ENCODE measurements around the gene ELMOD1. TPM values are rescaled to one million over a fixed set of nuclear protein-coding genes. Genes with fewer than 3 reads are reported as not detected.

ELMOD1 gene
- total and polyA plus RNA-seq, 2 experiments from 2014 or later = 1.2 to 1.6 TPM

DNA sequence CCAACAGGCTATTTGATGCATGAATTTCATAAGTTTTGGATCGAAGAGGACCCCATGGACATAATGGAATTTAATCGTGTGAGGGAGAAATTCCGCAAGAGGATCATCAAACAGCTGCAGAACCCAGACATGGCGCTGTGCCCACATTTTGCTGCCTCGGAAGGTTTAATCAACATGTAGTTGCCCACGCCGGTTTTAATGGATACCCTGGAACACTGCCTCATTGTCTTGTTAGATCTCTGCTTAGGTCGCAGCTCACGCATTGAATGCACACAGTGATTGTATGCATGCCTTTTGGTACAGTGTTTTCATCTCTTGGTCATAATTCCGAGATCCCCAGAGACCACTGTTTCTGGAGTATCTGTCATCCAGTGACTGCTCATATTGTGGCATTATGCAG lies 74.1 kb downstream of the ELMOD1 start:
- H3K4me3 Mint-ChIP-seq = no peak overlapping the region
- H3K27ac Mint-ChIP-seq = no peak overlapping the region
- H3K27ac ChIP-seq (ENCODE audit: low read depth) = no peak overlapping the region
- no peaks in the 10 kb centered on the region for H3K79me2 ChIP-seq (replicated peaks; ENCODE audit: insufficient read depth)
- H3K9me3 Mint-ChIP-seq = no peaks in the 10 kb centered on the region
- no peak for DNase-seq (ENCODE audit: low spot score)
- no peak overlapping the region for H3K4me3 ChIP-seq
- no peaks in the 10 kb centered on the region for H3F3A ChIP-seq (replicated peaks; ENCODE audit: low read depth)
- no peak overlapping the region for H3K4me2 ChIP-seq
- H4K20me1 ChIP-seq (replicated peaks; ENCODE audit: insufficient read depth) = no peaks in the 10 kb centered on the region
- H3K27me3 Mint-ChIP-seq (ENCODE audit: insufficient read depth, low read depth, poor library complexity) = peaks cover 1% of the 10 kb centered on the region
- peaks cover 29% of the 10 kb centered on the region for H3K4me1 ChIP-seq (ENCODE audit: insufficient read depth)
- H3K36me3 Mint-ChIP-seq (ENCODE audit: low read depth) = no peaks in the 10 kb centered on the region
- no peaks in the 10 kb centered on the region for H3K9me2 ChIP-seq (ENCODE audit: insufficient read depth)
- H3K27me3 ChIP-seq (ENCODE audit: insufficient read depth) = no peaks in the 10 kb centered on the region
- TF ChIP-seq CREB1 (CRISPR knock-in tag; IDR thresholded peaks at IDR 0.05; ENCODE audit: low read depth) (no peak), ZNF331 (CRISPR knock-in tag; IDR thresholded peaks at IDR 0.05; ENCODE audit: low read depth) (no peak), ZNF114 (CRISPR knock-in tag; IDR thresholded peaks at IDR 0.05) (no peak), JUNB (IDR thresholded peaks at IDR 0.05; ENCODE audit: unreplicated experiment) (no peak), STAT1 (IDR thresholded peaks at IDR 0.05; ENCODE audit: unreplicated experiment) (no peak), EZH2phosphoT487 (IDR thresholded peaks at IDR 0.05; ENCODE audit: unreplicated experiment) (no peak), EZH2 (IDR thresholded peaks at IDR 0.05; ENCODE audit: low read depth, unreplicated experiment) (no peak), POLR2AphosphoS5 (IDR thresholded peaks at IDR 0.05; ENCODE audit: low read depth) (no peak), NANOG (IDR thresholded peaks at IDR 0.05; ENCODE audit: borderline replicate concordance) (no peak)
- TF ChIP-seq, protein P1, sequence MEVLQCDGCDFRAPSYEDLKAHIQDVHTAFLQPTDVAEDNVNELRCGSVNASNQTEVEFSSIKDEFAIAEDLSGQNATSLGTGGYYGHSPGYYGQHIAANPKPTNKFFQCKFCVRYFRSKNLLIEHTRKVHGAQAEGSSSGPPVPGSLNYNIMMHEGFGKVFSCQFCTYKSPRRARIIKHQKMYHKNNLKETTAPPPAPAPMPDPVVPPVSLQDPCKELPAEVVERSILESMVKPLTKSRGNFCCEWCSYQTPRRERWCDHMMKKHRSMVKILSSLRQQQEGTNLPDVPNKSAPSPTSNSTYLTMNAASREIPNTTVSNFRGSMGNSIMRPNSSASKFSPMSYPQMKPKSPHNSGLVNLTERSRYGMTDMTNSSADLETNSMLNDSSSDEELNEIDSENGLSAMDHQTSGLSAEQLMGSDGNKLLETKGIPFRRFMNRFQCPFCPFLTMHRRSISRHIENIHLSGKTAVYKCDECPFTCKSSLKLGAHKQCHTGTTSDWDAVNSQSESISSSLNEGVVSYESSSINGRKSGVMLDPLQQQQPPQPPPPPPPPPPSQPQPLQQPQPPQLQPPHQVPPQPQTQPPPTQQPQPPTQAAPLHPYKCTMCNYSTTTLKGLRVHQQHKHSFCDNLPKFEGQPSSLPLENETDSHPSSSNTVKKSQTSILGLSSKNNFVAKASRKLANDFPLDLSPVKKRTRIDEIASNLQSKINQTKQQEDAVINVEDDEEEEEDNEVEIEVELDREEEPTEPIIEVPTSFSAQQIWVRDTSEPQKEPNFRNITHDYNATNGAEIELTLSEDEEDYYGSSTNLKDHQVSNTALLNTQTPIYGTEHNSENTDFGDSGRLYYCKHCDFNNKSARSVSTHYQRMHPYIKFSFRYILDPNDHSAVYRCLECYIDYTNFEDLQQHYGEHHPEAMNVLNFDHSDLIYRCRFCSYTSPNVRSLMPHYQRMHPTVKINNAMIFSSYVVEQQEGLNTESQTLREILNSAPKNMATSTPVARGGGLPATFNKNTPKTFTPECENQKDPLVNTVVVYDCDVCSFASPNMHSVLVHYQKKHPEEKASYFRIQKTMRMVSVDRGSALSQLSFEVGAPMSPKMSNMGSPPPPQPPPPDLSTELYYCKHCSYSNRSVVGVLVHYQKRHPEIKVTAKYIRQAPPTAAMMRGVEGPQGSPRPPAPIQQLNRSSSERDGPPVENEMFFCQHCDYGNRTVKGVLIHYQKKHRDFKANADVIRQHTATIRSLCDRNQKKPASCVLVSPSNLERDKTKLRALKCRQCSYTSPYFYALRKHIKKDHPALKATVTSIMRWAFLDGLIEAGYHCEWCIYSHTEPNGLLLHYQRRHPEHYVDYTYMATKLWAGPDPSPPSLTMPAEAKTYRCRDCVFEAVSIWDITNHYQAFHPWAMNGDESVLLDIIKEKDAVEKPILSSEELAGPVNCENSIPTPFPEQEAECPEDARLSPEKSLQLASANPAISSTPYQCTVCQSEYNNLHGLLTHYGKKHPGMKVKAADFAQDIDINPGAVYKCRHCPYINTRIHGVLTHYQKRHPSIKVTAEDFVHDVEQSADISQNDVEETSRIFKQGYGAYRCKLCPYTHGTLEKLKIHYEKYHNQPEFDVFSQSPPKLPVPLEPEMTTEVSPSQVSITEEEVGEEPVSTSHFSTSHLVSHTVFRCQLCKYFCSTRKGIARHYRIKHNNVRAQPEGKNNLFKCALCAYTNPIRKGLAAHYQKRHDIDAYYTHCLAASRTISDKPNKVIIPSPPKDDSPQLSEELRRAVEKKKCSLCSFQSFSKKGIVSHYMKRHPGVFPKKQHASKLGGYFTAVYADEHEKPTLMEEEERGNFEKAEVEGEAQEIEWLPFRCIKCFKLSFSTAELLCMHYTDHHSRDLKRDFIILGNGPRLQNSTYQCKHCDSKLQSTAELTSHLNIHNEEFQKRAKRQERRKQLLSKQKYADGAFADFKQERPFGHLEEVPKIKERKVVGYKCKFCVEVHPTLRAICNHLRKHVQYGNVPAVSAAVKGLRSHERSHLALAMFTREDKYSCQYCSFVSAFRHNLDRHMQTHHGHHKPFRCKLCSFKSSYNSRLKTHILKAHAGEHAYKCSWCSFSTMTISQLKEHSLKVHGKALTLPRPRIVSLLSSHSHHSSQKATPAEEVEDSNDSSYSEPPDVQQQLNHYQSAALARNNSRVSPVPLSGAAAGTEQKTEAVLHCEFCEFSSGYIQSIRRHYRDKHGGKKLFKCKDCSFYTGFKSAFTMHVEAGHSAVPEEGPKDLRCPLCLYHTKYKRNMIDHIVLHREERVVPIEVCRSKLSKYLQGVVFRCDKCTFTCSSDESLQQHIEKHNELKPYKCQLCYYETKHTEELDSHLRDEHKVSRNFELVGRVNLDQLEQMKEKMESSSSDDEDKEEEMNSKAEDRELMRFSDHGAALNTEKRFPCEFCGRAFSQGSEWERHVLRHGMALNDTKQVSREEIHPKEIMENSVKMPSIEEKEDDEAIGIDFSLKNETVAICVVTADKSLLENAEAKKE (CRISPR knock-in tag; IDR thresholded peaks at IDR 0.05) = no peak
- TF ChIP-seq, protein P2, sequence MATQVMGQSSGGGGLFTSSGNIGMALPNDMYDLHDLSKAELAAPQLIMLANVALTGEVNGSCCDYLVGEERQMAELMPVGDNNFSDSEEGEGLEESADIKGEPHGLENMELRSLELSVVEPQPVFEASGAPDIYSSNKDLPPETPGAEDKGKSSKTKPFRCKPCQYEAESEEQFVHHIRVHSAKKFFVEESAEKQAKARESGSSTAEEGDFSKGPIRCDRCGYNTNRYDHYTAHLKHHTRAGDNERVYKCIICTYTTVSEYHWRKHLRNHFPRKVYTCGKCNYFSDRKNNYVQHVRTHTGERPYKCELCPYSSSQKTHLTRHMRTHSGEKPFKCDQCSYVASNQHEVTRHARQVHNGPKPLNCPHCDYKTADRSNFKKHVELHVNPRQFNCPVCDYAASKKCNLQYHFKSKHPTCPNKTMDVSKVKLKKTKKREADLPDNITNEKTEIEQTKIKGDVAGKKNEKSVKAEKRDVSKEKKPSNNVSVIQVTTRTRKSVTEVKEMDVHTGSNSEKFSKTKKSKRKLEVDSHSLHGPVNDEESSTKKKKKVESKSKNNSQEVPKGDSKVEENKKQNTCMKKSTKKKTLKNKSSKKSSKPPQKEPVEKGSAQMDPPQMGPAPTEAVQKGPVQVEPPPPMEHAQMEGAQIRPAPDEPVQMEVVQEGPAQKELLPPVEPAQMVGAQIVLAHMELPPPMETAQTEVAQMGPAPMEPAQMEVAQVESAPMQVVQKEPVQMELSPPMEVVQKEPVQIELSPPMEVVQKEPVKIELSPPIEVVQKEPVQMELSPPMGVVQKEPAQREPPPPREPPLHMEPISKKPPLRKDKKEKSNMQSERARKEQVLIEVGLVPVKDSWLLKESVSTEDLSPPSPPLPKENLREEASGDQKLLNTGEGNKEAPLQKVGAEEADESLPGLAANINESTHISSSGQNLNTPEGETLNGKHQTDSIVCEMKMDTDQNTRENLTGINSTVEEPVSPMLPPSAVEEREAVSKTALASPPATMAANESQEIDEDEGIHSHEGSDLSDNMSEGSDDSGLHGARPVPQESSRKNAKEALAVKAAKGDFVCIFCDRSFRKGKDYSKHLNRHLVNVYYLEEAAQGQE (IDR thresholded peaks at IDR 0.05; ENCODE audit: unreplicated experiment) = no peak
- TF ChIP-seq, protein P3, sequence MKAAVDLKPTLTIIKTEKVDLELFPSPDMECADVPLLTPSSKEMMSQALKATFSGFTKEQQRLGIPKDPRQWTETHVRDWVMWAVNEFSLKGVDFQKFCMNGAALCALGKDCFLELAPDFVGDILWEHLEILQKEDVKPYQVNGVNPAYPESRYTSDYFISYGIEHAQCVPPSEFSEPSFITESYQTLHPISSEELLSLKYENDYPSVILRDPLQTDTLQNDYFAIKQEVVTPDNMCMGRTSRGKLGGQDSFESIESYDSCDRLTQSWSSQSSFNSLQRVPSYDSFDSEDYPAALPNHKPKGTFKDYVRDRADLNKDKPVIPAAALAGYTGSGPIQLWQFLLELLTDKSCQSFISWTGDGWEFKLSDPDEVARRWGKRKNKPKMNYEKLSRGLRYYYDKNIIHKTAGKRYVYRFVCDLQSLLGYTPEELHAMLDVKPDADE (IDR thresholded peaks at IDR 0.05) = no peak
- TF ChIP-seq, protein P4, sequence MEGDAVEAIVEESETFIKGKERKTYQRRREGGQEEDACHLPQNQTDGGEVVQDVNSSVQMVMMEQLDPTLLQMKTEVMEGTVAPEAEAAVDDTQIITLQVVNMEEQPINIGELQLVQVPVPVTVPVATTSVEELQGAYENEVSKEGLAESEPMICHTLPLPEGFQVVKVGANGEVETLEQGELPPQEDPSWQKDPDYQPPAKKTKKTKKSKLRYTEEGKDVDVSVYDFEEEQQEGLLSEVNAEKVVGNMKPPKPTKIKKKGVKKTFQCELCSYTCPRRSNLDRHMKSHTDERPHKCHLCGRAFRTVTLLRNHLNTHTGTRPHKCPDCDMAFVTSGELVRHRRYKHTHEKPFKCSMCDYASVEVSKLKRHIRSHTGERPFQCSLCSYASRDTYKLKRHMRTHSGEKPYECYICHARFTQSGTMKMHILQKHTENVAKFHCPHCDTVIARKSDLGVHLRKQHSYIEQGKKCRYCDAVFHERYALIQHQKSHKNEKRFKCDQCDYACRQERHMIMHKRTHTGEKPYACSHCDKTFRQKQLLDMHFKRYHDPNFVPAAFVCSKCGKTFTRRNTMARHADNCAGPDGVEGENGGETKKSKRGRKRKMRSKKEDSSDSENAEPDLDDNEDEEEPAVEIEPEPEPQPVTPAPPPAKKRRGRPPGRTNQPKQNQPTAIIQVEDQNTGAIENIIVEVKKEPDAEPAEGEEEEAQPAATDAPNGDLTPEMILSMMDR (conservative IDR thresholded peaks at IDR 0.05; ENCODE audit: low read depth in 2 of 2) = no peak
- no peaks in the 10 kb centered on the region for H3K36me3 ChIP-seq (ENCODE audit: insufficient read depth)
- no peak overlapping the region for H2AFZ ChIP-seq
- peaks cover 20% of the 10 kb centered on the region for H3K4me1 Mint-ChIP-seq
- ATAC-seq = no peak

All from GM23338 (cell line).